Measurements from ENCODE around the gene WDR76.
A peak's percentile ranks its signal among the peaks of the same experiment; 100 is the strongest.

Gene WDR76

DNA sequence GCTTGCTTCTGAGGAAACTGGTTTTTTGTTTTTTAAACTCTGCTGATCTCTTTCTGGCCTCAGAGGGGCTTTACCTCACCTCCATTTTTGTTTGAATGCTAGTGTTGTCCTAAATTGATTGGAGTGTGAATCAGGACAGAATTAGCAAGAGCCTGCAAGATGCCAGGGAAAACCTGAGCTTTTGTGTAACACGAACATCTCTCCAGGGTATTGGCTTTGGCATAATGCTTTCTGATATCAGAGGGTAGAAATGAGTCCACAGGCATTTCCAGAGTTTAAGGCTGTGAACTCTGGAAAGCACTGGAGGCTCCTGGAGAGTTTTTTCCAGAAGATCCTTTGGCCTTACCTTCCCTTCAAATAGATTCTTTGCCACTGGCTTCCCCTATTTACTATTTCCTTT is 87.1 kb downstream of the WDR76 start:
- DNase-seq (ENCODE audit: low read depth) = peak; percentile 14

DNA sequence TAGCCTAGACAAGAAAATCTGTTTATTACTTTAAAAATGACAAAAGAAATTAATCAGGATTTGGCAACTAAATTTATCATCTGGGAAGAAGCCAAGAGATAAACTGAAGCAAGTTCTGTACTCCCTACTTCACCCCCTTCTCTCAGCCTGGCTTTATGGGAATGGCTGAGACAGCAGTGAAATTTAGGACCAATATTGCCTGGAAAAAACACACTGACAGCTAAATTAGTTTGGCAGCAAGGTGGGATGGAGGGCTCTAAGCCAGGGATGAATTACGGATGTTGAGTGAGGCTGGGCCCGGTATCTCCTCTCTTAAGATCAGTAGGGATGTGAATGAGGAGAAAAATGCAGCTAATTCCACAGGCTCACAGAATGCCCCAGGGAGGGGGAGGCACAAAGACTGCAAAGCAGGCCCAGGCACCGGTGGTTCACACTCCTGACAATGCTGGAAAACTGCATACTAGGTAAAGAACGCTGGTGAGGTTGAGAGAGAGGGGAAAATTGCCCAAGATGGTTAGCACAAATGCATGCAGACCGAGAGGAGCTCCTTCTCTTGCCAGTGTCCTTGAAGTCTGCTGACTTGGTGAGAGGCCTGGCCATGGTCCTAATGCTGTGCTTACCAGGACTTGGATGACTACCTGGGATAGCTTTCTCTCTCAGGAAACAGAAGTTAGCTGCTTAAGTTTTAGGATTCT is 89.0 kb downstream of the WDR76 start:
- DNase-seq (ENCODE audit: low read depth) = no peak

DNA sequence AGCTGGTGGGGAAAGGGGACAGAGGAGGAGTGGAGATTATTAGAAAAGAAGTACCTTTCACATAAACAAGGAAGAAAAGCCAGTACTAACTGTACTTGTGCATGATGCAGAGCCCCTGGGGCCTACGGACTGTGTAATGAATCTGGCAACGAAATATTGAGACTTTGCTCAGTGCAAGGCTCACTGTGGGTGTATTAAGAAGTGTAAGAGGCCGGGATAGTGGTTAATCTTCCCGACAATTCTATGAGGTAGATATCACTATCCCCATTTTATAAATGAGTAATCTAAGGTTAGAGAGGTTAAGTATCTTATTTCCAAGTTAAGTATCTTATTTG is 89.5 kb downstream of the WDR76 start:
- DNase-seq (ENCODE audit: low read depth) = no peak

All from fibroblast of gingiva (primary cell).